NOMO-1 treated with DMSO at 0.1 percent for 48 hours (cell line): Measurements from ENCODE around the gene FYCO1.
"Not testable (repeated sequence)": the region's sequence is repeated elsewhere in the genome, so short reads cannot be mapped to it uniquely, and the experiment has no call there.

Experiments used
- DNase-seq: peaks from one replicate; lab custom pipeline; 2025; ENCODE audit not compliant: unreplicated experiment; lab: John Stamatoyannopoulos, UW

FYCO1 gene

GRCh38 chr3:46010519-46011113 lies 15.0 kb upstream of the FYCO1 start:
- no peak for DNase-seq

GRCh38 chr3:46008058-46008457 lies 12.4 kb upstream of the FYCO1 start:
- no peak for DNase-seq

GRCh38 chr3:46007280-46007679 lies 11.7 kb upstream of the FYCO1 start:
- no peak for DNase-seq

- DNase-seq, result no peak
These were observed 10.8 kb upstream of the FYCO1 start for GRCh38 chr3:46006238-46007032.

GRCh38 chr3:46003706-46004105 lies 8.1 kb upstream of the FYCO1 start:
- DNase-seq, result not testable (repeated sequence)

- DNase-seq, result no peak
These were observed 5.6 kb upstream of the FYCO1 start for GRCh38 chr3:46001178-46001577.

- no peak for DNase-seq
These were observed 2.3 kb upstream of the FYCO1 start for GRCh38 chr3:45997942-45998341.

GRCh38 chr3:45997499-45997898 lies 1.9 kb upstream of the FYCO1 start:
- not testable (repeated sequence) for DNase-seq

- no peak for DNase-seq
These were observed 997 bp downstream of the FYCO1 start for GRCh38 chr3:45994419-45995235.

- no peak for DNase-seq
These were observed 2.1 kb downstream of the FYCO1 start for GRCh38 chr3:45993421-45994027.

- no peak for DNase-seq
These were observed 2.8 kb downstream of the FYCO1 start for GRCh38 chr3:45992821-45993221.

GRCh38 chr3:45992133-45992729 lies 3.4 kb downstream of the FYCO1 start:
- peak; percentile 49 for DNase-seq

GRCh38 chr3:45991341-45991740 lies 4.3 kb downstream of the FYCO1 start:
- no peak for DNase-seq

GRCh38 chr3:45990181-45990580 lies 5.4 kb downstream of the FYCO1 start:
- DNase-seq, result no peak

GRCh38 chr3:45988804-45989203 lies 6.8 kb downstream of the FYCO1 start:
- peak; percentile 26 for DNase-seq

- peak; percentile 75 for DNase-seq
These were observed 7.3 kb downstream of the FYCO1 start for GRCh38 chr3:45988362-45988761.

GRCh38 chr3:45987368-45988291 lies 8.0 kb downstream of the FYCO1 start:
- DNase-seq, result peak; percentile 53

GRCh38 chr3:45986303-45986982 lies 9.2 kb downstream of the FYCO1 start:
- no peak for DNase-seq

GRCh38 chr3:45985532-45986302 lies 9.9 kb downstream of the FYCO1 start:
- DNase-seq, result no peak
